Measurements from ENCODE around the gene STMN3. TPM values are rescaled to one million over a fixed set of nuclear protein-coding genes. Genes with fewer than 3 reads are reported as not detected.

Gene STMN3
- total RNA-seq, 1 donor from 2014 or later: 112 TPM

DNA sequence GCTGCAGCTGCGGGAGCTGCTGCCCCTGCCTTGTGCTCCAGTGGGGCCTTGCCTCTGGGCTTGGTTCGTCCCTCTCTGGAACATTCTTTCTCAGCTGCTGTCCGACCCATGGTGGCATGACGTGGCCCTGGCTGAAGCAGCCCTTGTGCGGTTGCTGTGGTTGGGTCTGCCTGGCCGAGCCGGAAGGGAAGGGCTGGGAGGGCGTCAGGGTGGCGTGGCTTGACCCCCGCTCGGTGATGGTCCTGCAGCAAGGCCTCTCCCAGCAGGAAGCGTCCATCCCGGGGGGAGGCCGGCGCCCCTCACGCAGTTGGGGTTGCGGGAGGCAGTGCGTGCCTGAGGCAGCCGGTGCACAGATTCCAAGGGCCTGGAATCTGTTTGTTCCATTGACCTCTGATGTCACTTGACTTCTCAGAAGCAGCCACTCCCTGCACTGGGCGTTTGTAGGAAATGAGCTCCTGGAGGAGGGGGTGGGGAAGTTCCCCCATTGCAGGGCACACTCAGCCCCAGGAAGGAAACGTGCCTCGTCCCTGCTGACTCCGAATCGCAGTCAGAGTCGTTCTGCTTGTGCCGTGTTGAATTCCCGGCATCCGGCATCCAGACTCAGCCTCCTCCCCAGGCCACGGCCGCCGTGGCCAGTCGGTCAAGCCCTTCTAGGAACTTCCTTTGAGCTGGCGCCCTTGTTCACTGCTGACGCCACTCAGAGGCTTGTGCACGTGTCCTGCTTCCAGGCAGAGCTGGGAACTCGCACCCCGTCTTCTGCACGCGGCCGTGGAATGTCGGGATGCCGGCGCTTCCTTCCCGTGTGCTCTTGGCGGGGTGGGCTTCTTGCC lies 33.5 kb upstream of the STMN3 start:
- peak; percentile 56 for DNase-seq (ENCODE audit: low read depth)
- TF ChIP-seq, protein P1, sequence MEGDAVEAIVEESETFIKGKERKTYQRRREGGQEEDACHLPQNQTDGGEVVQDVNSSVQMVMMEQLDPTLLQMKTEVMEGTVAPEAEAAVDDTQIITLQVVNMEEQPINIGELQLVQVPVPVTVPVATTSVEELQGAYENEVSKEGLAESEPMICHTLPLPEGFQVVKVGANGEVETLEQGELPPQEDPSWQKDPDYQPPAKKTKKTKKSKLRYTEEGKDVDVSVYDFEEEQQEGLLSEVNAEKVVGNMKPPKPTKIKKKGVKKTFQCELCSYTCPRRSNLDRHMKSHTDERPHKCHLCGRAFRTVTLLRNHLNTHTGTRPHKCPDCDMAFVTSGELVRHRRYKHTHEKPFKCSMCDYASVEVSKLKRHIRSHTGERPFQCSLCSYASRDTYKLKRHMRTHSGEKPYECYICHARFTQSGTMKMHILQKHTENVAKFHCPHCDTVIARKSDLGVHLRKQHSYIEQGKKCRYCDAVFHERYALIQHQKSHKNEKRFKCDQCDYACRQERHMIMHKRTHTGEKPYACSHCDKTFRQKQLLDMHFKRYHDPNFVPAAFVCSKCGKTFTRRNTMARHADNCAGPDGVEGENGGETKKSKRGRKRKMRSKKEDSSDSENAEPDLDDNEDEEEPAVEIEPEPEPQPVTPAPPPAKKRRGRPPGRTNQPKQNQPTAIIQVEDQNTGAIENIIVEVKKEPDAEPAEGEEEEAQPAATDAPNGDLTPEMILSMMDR (conservative IDR thresholded peaks at IDR 0.05; ENCODE audit: low read depth, low read length): no peak
- H3K4me3 ChIP-seq (ENCODE audit: low read depth, low read length): no peak overlapping the region

DNA sequence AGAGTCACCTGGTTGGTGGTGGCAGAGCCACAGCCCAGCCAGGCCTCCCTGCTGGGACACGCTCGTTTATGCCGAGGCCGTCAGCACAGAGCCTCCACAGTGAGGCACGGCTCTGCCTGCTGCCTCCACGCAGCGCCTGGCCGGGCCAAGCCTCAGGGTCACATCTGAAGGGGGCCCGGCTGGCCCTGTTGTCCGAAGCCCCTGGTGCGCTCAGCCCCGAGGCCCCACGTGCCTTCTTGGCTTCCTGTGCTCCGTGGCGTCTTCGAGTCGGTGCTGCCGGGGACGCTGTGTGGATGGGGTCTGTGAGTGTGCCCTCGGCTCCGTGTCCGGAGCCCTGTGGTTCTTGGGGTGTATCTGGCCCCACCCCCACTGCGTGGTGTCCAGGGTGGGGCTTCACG lies 32.9 kb upstream of the STMN3 start:
- no peak for DNase-seq (ENCODE audit: low read depth)
- TF ChIP-seq, protein P1 (conservative IDR thresholded peaks at IDR 0.05; ENCODE audit: low read depth, low read length): no peak
- H3K4me3 ChIP-seq (ENCODE audit: low read depth, low read length): no peak overlapping the region

DNA sequence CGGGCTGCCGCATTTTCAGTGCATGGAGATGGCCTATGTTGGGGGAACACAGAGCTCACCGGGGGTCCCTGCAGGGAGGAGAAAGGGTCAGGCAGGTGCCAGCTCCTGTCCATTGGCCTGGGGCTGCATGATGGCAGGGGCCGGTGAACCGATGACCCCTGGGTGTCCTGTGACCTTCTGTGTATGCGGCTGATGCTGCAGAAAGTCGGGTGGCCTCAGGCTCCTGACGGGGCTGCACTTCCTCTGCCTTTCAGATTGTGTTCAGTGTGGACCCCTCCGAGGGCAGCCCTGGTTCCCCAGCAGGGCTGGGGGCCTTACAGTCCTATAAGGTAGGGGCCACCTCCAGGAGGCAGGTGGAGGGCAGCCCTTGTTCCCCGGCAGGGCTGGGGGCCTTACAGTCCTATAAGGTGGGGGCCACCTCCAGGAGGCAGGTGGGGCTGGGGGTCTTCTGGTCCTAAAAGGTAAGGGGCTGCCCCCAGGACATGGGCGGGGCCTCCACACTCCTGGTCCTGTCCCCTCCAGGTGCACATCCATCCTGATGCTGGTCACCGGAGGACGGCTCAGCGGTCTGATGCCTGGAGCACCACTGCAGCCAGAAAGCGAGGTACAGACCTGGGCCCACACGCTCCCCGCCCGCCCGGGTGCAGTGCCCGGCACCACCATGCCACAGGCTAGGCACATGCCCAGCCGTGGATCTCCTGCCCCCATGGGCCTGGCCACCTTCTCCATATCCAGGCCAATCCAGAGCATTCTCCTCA lies 32.2 kb upstream of the STMN3 start:
- TF ChIP-seq, protein P1 (conservative IDR thresholded peaks at IDR 0.05; ENCODE audit: low read depth, low read length): no peak
- DNase-seq (ENCODE audit: low read depth): no peak
- no peak overlapping the region for H3K4me3 ChIP-seq (ENCODE audit: low read depth, low read length)

DNA sequence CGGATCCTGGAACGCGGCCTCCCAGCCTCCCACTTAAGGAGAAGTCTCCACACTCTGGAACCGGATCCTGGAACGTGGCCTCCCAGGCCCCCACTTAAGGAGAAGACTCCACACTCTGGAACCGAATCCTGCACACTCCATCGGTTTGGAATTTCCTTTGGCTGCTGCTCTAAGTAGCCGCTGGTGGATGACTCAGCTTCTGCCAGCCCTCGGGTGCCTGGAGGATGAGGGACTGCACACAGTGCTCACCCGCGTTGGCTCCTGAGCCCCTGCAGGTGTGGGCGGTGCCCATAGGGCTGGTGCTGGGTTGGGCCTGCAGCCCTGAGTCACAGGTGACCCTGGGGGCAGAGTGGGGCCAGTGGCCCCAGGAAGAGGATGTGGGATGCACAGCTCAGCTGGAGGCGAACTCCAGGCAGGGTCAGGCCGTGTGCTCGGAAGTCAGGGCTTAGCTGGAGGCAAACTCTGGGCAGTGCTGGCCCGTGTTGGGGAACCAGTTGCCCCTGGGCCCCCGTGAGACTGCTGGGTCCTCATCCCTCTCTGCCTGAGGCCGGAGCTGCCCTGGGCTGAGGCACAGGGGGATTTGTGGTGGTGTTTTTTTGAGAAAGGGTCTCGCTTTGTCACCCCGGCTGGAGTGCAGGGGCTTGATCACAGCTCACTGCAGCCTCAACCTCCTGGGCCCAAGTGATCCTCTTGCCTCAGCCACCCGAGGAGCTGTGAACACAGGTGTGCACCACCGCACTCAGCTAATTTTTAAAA lies 29.3 kb upstream of the STMN3 start:
- H3K4me3 ChIP-seq (ENCODE audit: low read depth, low read length): no peak overlapping the region
- TF ChIP-seq, protein P1 (conservative IDR thresholded peaks at IDR 0.05; ENCODE audit: low read depth, low read length): no peak
- peak; percentile 94 for DNase-seq (ENCODE audit: low read depth)

DNA sequence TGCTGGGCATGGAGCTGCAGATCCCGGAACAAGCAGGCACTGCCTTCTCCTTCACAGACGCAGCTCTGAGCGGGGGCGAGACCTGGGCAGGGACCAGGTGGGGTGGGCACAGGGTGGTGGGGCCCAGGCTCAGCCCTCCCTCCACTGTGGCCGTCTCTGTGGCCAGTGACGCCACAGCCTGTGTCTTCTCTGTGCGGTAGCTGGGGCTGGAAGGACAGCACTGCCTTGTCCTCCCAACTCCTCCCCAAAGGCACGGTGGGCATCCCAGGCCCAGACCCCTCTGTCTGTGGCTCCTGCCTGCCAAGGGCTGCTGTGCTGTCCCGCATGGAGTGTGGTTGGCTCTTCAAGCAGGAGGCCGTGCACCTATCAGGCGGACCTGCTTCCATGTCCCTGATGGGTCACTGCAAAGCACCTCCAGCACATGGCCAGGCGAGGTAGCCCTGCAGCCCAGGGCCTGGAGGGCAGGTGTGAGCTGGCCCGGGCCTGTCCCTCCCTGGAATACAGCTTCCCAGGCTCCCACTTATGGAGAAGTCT lies 28.5 kb upstream of the STMN3 start:
- TF ChIP-seq, protein P1 (conservative IDR thresholded peaks at IDR 0.05; ENCODE audit: low read depth, low read length): no peak
- no peak overlapping the region for H3K4me3 ChIP-seq (ENCODE audit: low read depth, low read length)
- no peak for DNase-seq (ENCODE audit: low read depth)

DNA sequence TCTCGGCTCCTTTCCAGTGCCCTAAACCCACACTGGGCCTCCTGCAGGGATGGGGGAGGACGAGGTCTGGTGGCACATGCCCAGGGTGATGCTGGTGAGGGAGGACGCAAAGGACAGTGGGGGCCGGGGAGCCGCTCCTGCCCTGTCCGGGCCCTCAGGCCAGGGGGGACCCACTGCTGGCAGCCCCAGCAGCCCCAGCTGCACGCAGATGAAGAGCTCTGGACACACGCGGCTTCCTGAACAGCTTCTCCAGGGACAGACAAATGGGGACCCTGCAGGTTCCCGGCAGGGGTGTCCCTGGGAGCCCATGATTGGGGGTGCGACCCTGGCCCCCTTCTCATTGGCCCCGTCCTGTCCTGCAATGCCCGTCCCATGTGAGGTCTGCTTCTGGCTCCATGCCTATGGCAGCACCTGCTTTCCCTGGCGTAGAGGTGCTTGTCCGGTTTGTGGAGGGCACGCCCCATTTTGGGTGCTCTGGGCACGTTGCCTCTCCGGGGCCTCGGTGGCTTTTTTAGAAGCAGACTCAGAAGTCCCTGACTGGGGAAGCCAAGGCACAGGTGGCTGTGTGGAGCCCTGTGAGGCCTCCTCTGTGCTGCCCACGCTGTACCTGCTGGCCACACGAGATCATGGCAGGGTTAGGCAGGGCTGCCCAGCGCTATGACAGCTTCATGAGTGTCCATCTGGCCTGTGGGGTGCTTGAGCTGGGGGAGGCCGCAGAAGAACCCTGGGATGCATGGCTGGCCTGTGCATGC lies 27.8 kb upstream of the STMN3 start:
- TF ChIP-seq, protein P1 (conservative IDR thresholded peaks at IDR 0.05; ENCODE audit: low read depth, low read length): no peak
- DNase-seq (ENCODE audit: low read depth): no peak
- H3K4me3 ChIP-seq (ENCODE audit: low read depth, low read length): no peak overlapping the region
